Suprapubic skin (tissue), 4 donors: ENCODE data around the gene TPCN1. TPM values are rescaled to one million over a fixed set of nuclear protein-coding genes. Genes with fewer than 3 reads are reported as not detected.

Experiments
- DNase-seq, 2 donors: peaks; one replicate each; pipeline ENCODE4 v3.0.0-alpha.2; 2019; ENCODE audit warnings: low spot score in 2 of 2
- H3K27ac ChIP-seq: fragments of 200-600 bp; sonication (generic); one replicate; pipeline ENCODE4 v1.5.1; 2019
- H3K27me3 ChIP-seq: fragments of 200-600 bp; sonication (generic); one replicate; pipeline ENCODE4 v1.5.1; 2019
- H3K36me3 ChIP-seq: fragments of 200-600 bp; sonication (generic); one replicate; pipeline ENCODE4 v1.5.1; 2019
- H3K4me1 ChIP-seq: fragments of 200-600 bp; sonication (generic); one replicate; pipeline ENCODE4 v1.5.1; 2019
- H3K4me3 ChIP-seq: fragments of 200-600 bp; sonication (generic); one replicate; pipeline ENCODE4 v1.5.1; 2019; ENCODE audit warnings: mild to moderate bottlenecking
- H3K9me3 ChIP-seq: fragments of 200-600 bp; sonication (generic); one replicate; pipeline ENCODE4 v1.5.1; 2019
- EP300 ChIP-seq: sonication (generic); formaldehyde crosslinking; IDR thresholded peaks from one replicate; pipeline ENCODE4 v1.6.1; 2017; ENCODE audit warnings: antibody characterized with exemption
- POLR2A ChIP-seq, 2 donors: fragments of 450-650 bp; IDR thresholded peaks; one replicate each; pipeline ENCODE4 v1.6.1; 2017; ENCODE audit warnings: antibody characterized with exemption in 2 of 2, mild to moderate bottlenecking in 2 of 2, moderate library complexity in 2 of 2
- POLR2AphosphoS5 ChIP-seq, 3 donors: sonication (generic); formaldehyde crosslinking; IDR thresholded peaks; one replicate each; pipeline ENCODE4 v1.6.1; 2017; ENCODE audit warnings: antibody characterized with exemption in 3 of 3
- WGBS: methylation state at CpG from one replicate; pipeline ENCODE4 v1.1.5; 2018; 5-methylcytosine and 5-hydroxymethylcytosine counted together
- total RNA-seq, 4 donors: library from RNA; depleted of rRNA; stranded (reverse); fragments of >200 nt; gene quantifications; one replicate each; pipeline ENCODE4 v1.1.0, GENCODE V29; 2016
- TF ChIP-seq, protein P1 (sequence below), 2 donors: fragments of 200-600 bp in 1 of 2; fragments of 450-650 bp in 1 of 2; sonication (generic) in 1 of 2; IDR thresholded peaks; one replicate each; pipeline ENCODE4 v1.5.1; 2016 to 2019; ENCODE audit warnings: antibody characterized with exemption in 2 of 2, mild to moderate bottlenecking in 1 of 2, moderate library complexity in 1 of 2

TPCN1 gene
- total RNA-seq, 4 donors from 2014 or later, result 15.5 to 74.1 (median 35.6) TPM

DNA sequence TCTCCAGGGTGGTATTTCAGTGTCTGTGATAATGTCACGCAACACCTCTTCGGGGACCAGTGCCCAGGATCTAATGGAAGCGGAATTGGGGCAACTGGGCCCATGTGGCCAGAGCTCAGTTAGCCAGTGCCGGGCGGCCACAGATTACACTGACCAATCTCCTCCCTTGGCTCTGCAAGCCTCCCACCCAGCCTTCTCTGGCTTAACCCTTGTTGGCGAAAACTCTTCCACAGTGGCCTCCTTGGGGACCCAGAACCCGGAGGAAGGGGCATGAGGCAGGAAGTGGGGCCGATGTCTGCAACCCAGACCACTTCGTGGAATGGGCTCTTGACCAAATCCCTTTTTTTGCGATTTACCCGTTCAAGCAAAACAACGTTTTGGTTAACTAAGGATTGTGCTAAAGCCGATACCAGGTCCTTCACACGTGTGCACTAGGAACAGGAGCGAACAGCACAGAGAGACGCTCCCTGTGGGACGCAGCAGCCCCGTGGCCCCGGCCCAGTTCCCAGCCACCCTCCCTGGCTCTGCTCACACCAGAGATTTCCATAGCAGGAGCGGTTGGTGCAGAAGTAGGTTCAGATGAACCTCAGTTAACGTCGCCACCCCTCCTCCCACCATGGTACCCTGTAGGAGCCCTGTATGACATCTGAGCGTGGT lies 75.4 kb downstream of the TPCN1 start:
- no peaks in the 10 kb centered on the region for H3K9me3 ChIP-seq
- TF ChIP-seq EP300 (no peak), POLR2A (IDR thresholded peaks at IDR 0.05) (no peak), POLR2AphosphoS5 (IDR thresholded peaks at IDR 0.05) (no peak)
- TF ChIP-seq, protein P1, sequence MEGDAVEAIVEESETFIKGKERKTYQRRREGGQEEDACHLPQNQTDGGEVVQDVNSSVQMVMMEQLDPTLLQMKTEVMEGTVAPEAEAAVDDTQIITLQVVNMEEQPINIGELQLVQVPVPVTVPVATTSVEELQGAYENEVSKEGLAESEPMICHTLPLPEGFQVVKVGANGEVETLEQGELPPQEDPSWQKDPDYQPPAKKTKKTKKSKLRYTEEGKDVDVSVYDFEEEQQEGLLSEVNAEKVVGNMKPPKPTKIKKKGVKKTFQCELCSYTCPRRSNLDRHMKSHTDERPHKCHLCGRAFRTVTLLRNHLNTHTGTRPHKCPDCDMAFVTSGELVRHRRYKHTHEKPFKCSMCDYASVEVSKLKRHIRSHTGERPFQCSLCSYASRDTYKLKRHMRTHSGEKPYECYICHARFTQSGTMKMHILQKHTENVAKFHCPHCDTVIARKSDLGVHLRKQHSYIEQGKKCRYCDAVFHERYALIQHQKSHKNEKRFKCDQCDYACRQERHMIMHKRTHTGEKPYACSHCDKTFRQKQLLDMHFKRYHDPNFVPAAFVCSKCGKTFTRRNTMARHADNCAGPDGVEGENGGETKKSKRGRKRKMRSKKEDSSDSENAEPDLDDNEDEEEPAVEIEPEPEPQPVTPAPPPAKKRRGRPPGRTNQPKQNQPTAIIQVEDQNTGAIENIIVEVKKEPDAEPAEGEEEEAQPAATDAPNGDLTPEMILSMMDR (IDR thresholded peaks at IDR 0.05), result no peak
- peaks cover 57% of the 10 kb centered on the region for H3K36me3 ChIP-seq
- 88% methylated on average over 19 of the region's 23 CpGs for WGBS
- H3K27ac ChIP-seq, result no peak overlapping the region
- H3K4me3 ChIP-seq, result no peak overlapping the region
- H3K4me1 ChIP-seq, result peaks cover 27% of the 10 kb centered on the region
- no peak for DNase-seq
- H3K27me3 ChIP-seq, result no peaks in the 10 kb centered on the region

DNA sequence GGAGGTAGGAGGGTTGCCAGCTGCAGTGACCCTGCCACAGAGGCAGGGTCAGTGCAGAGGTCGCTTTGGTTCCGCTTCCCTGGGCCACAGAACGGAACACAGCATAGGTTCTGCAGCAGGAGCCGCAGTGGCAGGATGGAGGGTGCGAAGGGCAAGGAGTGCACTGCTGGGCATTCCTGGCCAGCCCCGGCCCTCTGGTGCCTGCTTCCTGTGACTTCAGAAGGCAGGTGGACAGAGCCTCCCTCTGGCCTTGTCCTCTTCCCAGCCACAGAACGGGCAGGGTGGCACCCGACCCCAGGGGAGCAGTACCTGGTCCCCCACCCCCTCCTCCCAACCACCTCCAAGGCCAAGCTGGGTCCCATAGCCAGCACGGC lies 75.9 kb downstream of the TPCN1 start:
- no peaks in the 10 kb centered on the region for H3K27me3 ChIP-seq
- WGBS, result 78% methylated on average over 6 of the region's 9 CpGs
- TF ChIP-seq, protein P1 (IDR thresholded peaks at IDR 0.05), result no peak
- TF ChIP-seq EP300 (no peak), POLR2AphosphoS5 (IDR thresholded peaks at IDR 0.05) (no peak), POLR2A (IDR thresholded peaks at IDR 0.05) (no peak)
- H3K27ac ChIP-seq, result no peak overlapping the region
- DNase-seq, result no peak
- H3K9me3 ChIP-seq, result no peaks in the 10 kb centered on the region
- H3K4me3 ChIP-seq, result no peak overlapping the region
- peaks cover 57% of the 10 kb centered on the region for H3K36me3 ChIP-seq
- H3K4me1 ChIP-seq, result peaks cover 27% of the 10 kb centered on the region

DNA sequence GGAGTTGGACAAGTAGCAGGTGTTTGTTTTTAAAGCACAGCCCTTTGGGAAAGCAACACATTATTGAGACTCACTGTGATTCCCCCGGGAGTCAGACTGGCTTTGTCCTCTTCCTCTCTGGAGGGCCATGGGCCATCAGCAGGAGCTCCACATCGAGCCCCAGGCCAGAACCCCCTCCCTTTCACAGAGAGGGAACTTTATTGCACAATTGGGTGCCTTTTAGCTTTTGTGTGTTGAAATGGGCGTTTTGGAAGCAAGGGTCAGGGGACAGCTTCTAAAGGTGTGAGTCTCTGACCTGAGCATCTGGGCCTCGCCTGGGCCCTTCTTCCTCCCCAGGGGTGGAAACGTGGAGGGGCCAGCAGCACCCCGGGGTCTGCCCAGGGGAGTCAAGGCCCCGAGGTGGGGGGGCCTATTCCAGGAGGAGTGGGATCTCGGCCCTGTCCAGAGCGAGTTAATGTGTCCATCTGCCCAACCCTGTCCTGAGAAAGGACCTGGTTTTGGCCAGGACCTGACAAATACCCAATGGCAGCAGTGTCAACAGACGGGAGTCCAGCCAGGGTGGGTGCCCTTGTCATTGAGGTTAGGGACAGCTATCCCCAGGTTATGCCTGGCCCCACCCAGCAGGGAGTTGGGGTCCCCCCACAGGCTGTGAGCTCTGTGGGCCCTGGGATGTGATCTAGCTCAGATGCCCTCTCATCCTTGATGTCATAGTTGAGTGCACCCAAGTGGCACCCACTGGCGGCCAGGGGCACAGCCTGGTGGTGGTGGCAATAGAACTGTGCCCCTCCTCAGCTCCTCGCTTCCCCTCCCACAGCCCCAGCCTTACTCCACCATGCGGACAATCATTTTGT lies 76.6 kb downstream of the TPCN1 start:
- H3K4me3 ChIP-seq, result no peak overlapping the region
- H3K4me1 ChIP-seq, result peaks cover 27% of the 10 kb centered on the region
- H3K27me3 ChIP-seq, result no peaks in the 10 kb centered on the region
- WGBS, result 73% methylated on average over 5 of the region's 13 CpGs
- peaks cover 53% of the 10 kb centered on the region for H3K36me3 ChIP-seq
- H3K27ac ChIP-seq, result peak overlapping the region; percentile 64
- no peaks in the 10 kb centered on the region for H3K9me3 ChIP-seq
- TF ChIP-seq POLR2A (IDR thresholded peaks at IDR 0.05), result no peak
- TF ChIP-seq, protein P1 (IDR thresholded peaks at IDR 0.05), result no peak
- TF ChIP-seq EP300, result no peak
- no peak for TF ChIP-seq POLR2AphosphoS5 (IDR thresholded peaks at IDR 0.05)
- no peak for DNase-seq

DNA sequence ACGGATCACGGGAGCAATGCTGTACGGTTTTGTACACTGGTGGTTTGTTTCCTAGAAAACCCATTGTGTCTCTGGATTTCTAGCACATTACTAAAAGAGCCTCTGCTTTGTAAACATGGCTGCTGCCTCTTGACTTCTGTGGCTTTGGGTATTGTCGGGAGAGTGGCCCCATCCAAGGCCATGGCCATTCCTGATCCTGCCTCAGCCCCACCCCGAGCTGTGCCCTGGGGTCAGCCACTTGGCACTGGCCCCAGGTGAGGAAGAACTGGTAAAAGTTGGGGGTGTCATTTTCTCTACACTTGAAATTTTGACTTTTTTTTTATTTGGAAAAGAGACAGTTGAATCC lies 77.2 kb downstream of the TPCN1 start:
- Histone ChIP-seq H3K9me3 (no peaks in the 10 kb centered on the region), H3K27ac (peak overlapping the region; percentile 64), H3K4me1 (peaks cover 27% of the 10 kb centered on the region), H3K36me3 (peaks cover 47% of the 10 kb centered on the region), H3K4me3 (no peak overlapping the region), H3K27me3 (no peaks in the 10 kb centered on the region)
- no peak for TF ChIP-seq EP300
- TF ChIP-seq POLR2AphosphoS5 (IDR thresholded peaks at IDR 0.05), result no peak
- TF ChIP-seq POLR2A (IDR thresholded peaks at IDR 0.05), result no peak
- TF ChIP-seq, protein P1 (IDR thresholded peaks at IDR 0.05), result no peak
- no peak for DNase-seq
- 81% methylated on average over 5 of the region's 5 CpGs for WGBS

DNA sequence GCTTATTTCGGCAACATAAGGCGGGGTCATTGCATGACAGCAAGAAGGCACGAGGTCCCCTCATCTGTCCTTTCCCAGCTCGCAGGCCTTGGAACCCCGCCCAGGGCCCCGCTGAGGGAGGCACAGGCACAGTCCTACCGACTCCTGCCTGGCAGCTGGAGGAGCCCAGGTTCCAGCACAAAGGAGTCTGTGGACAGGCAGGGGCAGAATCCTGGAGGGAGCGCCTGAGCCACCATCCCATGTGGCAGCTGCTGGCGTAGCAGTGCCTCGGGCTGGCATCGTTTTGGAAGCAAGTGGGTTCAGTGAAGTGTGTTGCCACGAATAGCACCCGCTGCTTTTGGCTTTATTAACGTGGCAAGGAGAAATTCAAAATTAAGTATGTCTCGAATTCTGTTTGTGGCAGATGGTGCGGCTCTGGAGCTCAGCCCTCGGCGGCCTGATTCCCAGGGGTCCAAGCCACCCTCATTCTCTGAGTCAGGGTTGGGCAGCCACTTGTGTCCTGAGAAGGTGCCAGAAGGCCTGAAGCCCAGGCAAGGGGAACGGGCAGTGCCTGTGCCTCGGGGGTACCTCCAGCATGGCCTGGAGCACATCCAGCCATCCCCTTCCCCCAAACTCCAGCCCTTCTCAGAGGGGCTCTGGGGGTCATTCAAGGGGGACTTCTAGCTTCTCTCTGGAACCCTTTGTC lies 77.7 kb downstream of the TPCN1 start:
- Histone ChIP-seq H3K27me3 (no peaks in the 10 kb centered on the region), H3K27ac (peak overlapping the region; percentile 64), H3K4me1 (peaks cover 27% of the 10 kb centered on the region), H3K36me3 (peaks cover 41% of the 10 kb centered on the region), H3K9me3 (no peaks in the 10 kb centered on the region), H3K4me3 (no peak overlapping the region)
- WGBS, result 54% methylated on average over 8 of the region's 20 CpGs
- DNase-seq, result peak in 1 of 2 donors; percentile 88
- peak in 1 of 3 donors; percentile 26 for TF ChIP-seq POLR2AphosphoS5 (IDR thresholded peaks at IDR 0.05)
- no peak for TF ChIP-seq POLR2A (IDR thresholded peaks at IDR 0.05)
- TF ChIP-seq, protein P1 (IDR thresholded peaks at IDR 0.05), result no peak
- no peak for TF ChIP-seq EP300
